Coronary artery (tissue), 2 donors: ENCODE measurements around the gene DTD2.
A peak's percentile ranks its signal among the peaks of the same experiment; 100 is the strongest.
"Not testable (repeated sequence)": the region's sequence is repeated elsewhere in the genome, so short reads cannot be mapped to it uniquely, and the experiment has no call there.

Experiments
- DNase-seq: peaks from one replicate; pipeline ENCODE4 v3.0.0-alpha.2; 2017; ENCODE audit warnings: low spot score
- H3K27ac ChIP-seq, 2 donors: fragments of 200-600 bp; sonication (generic); one replicate each; pipeline ENCODE4 v1.5.1; 2016 to 2019
- H3K4me3 ChIP-seq: fragments of 200-600 bp; sonication (generic); 2 replicates; pipeline ENCODE4 v1.5.1; 2016; ENCODE audit warnings: mild to moderate bottlenecking, moderate library complexity
- TF ChIP-seq, protein P1 (sequence below): fragments of 200-600 bp; sonication (generic); IDR thresholded peaks from one replicate; pipeline ENCODE4 v1.5.1; 2019; ENCODE audit warnings: antibody characterized with exemption

DTD2 gene

DNA sequence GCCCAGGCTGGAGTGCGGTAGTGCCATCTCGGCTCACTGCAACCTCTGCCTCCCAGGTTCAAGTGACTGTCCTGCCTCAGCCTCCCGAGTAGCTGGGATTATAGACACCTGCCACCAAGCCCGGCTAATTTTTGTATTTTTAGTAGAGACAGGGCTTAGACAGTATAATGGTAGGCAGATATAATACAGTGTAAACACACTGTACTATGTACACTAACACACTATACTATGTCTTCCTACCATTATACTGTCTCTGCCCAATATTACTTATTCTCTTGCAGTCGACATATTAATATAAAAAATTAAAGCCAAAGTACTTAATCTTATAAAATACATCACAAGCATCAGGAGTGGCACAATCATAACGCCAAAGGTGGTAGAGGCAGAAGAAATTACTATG, 15.0 kb downstream of the DTD2 start:
- TF ChIP-seq, protein P1, sequence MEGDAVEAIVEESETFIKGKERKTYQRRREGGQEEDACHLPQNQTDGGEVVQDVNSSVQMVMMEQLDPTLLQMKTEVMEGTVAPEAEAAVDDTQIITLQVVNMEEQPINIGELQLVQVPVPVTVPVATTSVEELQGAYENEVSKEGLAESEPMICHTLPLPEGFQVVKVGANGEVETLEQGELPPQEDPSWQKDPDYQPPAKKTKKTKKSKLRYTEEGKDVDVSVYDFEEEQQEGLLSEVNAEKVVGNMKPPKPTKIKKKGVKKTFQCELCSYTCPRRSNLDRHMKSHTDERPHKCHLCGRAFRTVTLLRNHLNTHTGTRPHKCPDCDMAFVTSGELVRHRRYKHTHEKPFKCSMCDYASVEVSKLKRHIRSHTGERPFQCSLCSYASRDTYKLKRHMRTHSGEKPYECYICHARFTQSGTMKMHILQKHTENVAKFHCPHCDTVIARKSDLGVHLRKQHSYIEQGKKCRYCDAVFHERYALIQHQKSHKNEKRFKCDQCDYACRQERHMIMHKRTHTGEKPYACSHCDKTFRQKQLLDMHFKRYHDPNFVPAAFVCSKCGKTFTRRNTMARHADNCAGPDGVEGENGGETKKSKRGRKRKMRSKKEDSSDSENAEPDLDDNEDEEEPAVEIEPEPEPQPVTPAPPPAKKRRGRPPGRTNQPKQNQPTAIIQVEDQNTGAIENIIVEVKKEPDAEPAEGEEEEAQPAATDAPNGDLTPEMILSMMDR: no peak
- no peak overlapping the region for H3K4me3 ChIP-seq
- peak overlapping the region; percentile 55 to 76 for H3K27ac ChIP-seq
- no peak for DNase-seq

DNA sequence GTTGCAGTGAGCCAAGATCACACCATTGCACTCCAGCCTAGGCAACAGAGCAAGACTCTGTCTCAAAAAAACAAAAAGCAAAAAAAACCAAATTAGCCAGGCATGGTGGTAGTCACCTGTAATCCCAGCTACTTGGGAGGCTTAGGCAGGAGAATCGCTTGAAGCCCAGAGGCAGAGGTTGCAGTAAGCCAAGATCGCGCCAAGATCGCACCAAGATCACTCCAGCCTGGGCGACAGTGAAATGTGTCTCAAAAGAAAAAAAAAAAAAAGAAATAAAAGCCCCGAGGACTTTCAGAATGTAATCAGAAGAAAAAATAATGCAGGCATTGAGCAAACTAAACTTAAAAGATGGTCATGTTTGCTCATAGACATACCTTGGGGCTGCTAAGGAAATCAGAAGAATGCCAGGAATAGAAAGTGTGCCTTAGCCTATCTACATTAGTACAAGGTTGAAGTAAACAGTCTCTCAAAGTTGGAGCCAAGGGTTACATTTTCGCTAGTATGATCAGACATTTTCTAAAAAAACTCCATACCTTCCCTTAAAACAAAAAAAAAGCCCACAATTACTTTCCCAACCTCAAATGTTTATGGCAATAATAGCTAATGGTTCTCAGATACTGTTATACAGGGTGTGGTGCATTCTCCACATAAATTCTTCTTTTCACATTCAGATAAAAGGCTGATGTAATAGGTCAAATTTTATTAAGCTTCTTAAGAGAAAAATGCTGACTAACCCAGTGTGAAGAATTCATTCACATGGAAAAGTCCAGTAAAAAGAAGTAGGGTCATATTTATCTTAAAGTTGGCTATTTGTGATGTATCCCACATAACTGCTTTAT, 15.8 kb downstream of the DTD2 start:
- TF ChIP-seq, protein P1: no peak
- DNase-seq: no peak
- H3K4me3 ChIP-seq: no peak overlapping the region
- peak overlapping the region; percentile 55 to 76 for H3K27ac ChIP-seq

DNA sequence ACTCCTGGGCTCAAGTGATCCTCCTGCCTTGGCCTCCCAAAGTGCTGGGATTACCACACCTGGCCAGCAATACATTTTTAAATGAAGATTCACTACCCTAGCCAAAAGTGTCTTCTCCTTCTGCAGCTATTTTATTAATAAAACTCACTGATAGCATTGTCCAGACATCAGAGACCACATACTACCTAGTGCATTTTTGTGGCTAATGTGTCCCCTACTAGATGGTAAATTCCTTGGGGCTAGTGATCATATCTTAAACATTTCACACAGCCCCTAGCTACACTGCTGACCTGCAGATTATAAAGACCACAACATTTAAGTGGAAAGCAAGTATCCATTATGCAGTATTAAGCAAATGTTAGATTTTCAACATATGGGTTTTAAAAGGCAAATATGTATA, 17.0 kb downstream of the DTD2 start:
- TF ChIP-seq, protein P1: no peak
- no peak overlapping the region for H3K4me3 ChIP-seq
- DNase-seq: no peak
- no peak overlapping the region for H3K27ac ChIP-seq

DNA sequence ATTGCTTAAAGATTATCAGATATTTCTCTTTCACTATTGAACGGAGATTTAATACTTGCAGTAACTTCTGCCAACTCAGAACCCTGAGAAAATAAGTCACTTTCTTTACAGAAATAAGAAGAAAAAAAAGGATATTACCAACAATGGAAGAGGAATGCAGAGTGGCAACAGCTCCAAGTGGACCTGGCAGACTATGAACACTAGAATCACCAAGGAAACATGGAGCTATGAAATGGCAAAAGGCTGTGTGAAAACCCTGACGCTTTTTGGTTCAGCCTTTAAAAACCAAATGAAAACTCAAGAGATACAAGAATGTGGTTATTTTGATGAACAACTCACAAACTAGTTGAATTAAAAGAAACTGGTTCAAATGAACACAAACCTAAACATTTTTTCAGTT, 17.7 kb downstream of the DTD2 start:
- TF ChIP-seq, protein P1: no peak
- H3K27ac ChIP-seq: no peak overlapping the region

DNA sequence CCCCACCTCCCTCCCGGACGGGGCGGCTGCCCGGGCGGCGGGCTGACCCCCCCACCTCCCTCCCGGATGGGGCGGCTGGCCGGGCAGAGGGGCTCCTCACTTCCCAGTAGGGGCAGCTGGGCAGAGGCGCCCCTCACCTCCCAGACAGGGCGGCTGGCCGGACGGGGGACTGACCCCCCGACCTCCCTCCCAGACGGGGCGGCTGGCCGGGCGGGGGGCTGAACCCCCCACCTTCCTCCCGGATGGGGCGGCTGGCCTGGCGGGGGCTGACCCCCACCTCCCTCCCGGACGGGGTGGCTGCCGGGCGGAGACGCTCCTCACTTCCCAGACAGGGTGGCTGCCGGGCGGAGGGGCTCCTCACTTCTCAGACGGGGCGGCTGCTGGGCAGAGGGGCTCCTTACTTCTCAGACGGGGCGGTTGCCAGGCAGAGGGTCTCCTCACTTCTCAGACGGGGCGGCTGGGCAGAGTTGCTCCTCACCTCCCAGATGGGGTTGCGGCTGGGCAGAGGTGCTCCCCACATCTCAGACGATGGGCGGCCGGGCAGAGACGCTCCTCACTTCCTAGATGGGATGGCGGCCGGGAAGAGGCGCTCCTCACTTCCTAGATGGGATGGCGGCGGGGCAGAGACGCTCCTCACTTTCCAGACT, 20.1 kb downstream of the DTD2 start:
- H3K27ac ChIP-seq, H3K4me3 ChIP-seq, DNase-seq: not testable (repeated sequence)

More for the DNA sequence above, 17.7 kb downstream of the DTD2 start:
- DNase-seq: no peak
- H3K4me3 ChIP-seq: no peak overlapping the region

DNA sequence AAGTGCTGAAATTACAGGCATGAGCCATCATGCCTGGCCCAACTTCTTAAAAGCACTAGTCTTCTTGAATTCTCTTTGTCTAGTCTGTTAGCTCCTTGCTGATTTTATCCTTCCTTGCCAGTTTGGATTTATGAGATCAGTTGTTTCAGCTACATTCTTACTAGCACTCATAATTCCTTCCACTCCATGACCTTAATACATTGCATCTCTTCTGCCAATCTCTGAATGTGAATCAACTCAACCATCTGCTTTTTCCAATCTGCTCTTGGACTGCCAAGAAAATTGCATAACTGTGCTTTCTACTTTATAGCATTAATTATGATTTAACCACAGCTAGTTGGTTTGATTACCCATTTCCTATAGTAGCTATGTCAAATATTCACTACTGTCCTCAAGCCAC, 22.0 kb downstream of the DTD2 start:
- TF ChIP-seq, protein P1: no peak
- no peak for DNase-seq
- Histone ChIP-seq H3K4me3 (no peak overlapping the region), H3K27ac (peak overlapping the region in 1 of 2 donors; percentile 28)

DNA sequence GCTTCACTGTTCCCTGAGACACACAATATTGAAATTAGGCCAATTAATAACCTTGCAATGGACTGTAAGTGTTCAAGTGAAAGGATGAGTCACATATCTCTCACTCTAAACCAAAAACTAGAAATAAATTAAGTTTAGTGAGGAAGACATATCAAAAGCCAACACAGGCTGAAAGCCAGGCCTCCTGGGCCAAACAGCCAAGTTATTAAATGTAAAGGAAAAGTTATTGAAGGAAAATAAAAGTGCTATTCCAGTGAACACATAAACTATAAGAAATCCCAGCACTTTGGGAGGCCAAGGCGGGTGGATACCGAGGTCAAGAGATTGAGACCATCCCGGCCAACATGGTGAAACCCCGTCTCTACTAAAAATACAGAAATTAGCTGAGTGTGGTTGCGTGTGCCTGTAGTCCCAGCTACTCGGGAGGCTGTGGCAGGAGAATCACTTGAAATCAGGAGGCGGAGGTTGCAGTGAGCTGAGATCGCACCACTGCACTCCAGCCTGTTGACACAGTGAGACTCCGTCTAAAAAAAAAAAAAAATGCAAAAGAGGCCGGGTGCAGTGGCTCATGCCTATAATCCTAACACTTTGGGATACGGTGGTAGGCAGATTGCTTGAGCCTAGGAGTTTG, 26.6 kb downstream of the DTD2 start:
- TF ChIP-seq, protein P1: no peak
- no peak overlapping the region for H3K27ac ChIP-seq
- H3K4me3 ChIP-seq: no peak overlapping the region
- DNase-seq: no peak
